LNCAP (cell line): ENCODE data around the gene HIRA.
A peak's percentile ranks its signal among the peaks of the same experiment; 100 is the strongest.

Experiments
- TF ChIP-seq, protein P1 (sequence below): fragments of 450-650 bp; IDR thresholded peaks from 2 replicates; pipeline ENCODE4 v1.5.1; 2017; ENCODE audit warnings: mild to moderate bottlenecking

HIRA gene

DNA sequence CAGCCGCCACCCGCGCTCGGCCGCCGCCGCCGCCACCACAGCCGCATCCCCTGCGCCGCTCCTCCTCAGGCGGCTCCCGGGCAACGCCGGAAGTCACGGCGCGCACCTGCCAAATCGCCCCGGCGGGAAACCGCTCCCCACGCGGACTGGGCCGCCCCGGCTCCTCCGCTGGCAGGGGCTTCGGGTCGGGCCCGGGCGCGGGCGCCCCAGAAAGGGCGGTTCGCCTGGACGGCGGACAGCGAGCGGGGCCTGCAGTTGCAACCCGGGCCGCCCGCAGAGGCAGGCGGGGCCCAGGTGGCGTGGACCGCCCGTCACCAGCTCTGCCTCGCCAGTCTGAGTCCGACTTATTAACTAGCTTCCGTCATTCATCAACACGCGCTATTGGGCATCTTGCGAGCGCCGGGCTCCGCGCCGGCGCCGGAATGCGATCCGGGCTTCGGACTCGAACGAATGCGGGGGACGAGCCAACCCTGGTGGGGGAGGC lies at the start of gene HIRA:
Gene HIRA (minus strand): TSS at position 85 of the 484 bp plus-strand sequence. CDS start 257 bp downstream, outside the sequence.
- TF ChIP-seq, protein P1, sequence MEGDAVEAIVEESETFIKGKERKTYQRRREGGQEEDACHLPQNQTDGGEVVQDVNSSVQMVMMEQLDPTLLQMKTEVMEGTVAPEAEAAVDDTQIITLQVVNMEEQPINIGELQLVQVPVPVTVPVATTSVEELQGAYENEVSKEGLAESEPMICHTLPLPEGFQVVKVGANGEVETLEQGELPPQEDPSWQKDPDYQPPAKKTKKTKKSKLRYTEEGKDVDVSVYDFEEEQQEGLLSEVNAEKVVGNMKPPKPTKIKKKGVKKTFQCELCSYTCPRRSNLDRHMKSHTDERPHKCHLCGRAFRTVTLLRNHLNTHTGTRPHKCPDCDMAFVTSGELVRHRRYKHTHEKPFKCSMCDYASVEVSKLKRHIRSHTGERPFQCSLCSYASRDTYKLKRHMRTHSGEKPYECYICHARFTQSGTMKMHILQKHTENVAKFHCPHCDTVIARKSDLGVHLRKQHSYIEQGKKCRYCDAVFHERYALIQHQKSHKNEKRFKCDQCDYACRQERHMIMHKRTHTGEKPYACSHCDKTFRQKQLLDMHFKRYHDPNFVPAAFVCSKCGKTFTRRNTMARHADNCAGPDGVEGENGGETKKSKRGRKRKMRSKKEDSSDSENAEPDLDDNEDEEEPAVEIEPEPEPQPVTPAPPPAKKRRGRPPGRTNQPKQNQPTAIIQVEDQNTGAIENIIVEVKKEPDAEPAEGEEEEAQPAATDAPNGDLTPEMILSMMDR: no peak

- TF ChIP-seq, protein P1: no peak
Measured at GRCh38 chr22:19480789-19481188, 49.3 kb upstream of the HIRA start.

DNA sequence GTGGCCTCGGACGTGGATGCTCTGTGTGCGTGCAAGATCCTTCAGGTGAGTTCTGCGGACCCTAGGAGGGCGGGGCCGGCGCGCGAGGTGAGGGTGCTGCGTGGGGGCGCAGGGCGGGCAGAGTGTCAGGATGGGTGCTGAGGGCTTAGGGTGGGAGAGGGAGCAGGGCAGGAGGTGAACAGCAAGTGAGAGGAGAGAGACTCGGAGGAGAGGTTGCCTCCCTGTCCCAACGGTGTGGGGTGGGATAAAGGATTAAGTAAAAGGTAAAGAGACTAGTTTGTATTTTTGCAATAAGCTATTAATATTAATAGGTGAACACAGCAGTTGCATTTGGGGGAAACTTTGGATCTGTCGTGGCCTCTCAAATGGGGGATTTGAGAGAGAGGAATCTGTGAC lies 48.6 kb upstream of the HIRA start:
- TF ChIP-seq, protein P1: no peak

DNA sequence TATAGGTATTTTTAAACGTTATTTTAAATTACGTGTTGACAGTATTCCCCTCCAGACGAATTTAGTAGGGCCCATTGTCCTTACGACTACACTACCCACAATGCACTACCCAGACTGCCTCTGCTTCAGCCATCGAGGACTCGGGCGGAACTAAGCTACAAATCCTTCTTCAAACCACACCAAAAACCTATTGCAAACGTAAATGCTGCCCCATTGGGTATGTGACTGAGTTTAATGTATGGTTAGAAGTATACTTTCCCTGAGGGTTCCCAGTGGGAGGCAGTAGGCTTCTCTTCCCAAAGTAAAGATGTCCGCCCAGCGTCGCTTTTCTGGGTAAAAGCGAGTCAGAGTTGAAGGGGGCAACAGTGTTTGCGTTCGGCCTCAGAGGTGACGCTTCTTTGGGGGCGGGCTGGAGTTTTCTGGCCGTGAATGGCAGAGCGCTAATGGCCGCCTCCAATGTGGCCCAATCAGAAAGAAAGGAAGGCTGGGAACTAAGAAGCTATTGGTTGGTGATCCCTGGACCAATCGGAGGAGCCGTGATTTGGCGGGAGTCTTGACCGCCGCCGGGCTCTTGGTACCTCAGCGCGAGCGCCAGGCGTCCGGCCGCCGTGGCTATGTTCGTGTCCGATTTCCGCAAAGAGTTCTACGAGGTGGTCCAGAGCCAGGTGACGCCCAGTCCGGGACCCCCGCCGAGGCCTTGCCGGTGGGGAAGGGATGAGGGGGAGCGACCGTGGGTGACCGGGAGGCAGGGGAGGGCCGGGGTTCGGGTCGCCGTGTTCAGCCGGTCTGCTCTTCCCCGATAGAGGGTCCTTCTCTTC lies 48.0 kb upstream of the HIRA start, which contains the start of gene CDC45:
Gene CDC45 (plus strand): TSS at position 566 of the 818 bp plus-strand sequence. CDS start 49 bp downstream, at position 615.
- TF ChIP-seq, protein P1: no peak

- TF ChIP-seq, protein P1: no peak
Measured at GRCh38 chr22:19478901-19479354, 47.4 kb upstream of the HIRA start, which contains the start of gene UFD1. TSS of gene UFD1 (minus strand) at chr22:19479193. CDS start at chr22:19479085, 108 bp downstream.

GRCh38 chr22:19478045-19478900 lies 46.7 kb upstream of the HIRA start:
- TF ChIP-seq, protein P1: no peak

- TF ChIP-seq, protein P1: peak; percentile 48; the same call in 1 of the 2 replicates
Measured at GRCh38 chr22:19477321-19478044, 46.0 kb upstream of the HIRA start.
